Measurements from ENCODE around the gene TDRKH.

Gene TDRKH

GRCh38 chr1:151822404-151822803 is 32.1 kb upstream of the TDRKH start:
- DNase-seq (ENCODE audit: low read depth): peak; percentile 66

GRCh38 chr1:151820940-151821339 is 30.6 kb upstream of the TDRKH start:
- DNase-seq (ENCODE audit: low read depth): no peak

GRCh38 chr1:151819976-151820623 is 29.8 kb upstream of the TDRKH start:
- no peak for DNase-seq (ENCODE audit: low read depth)

GRCh38 chr1:151819227-151819835 is 29.0 kb upstream of the TDRKH start:
- no peak for DNase-seq (ENCODE audit: low read depth)

GRCh38 chr1:151817353-151817730 is 27.0 kb upstream of the TDRKH start:
- DNase-seq (ENCODE audit: low read depth): no peak

- no peak for DNase-seq (ENCODE audit: low read depth)
Observed at GRCh38 chr1:151816548-151817352, 26.4 kb upstream of the TDRKH start.

GRCh38 chr1:151815716-151816327 is 25.5 kb upstream of the TDRKH start:
- no peak for DNase-seq (ENCODE audit: low read depth)

- DNase-seq (ENCODE audit: low read depth): no peak
Observed at GRCh38 chr1:151814971-151815545, 24.8 kb upstream of the TDRKH start.

GRCh38 chr1:151814426-151814825 is 24.1 kb upstream of the TDRKH start:
- no peak for DNase-seq (ENCODE audit: low read depth)

- DNase-seq (ENCODE audit: low read depth): no peak
Observed at GRCh38 chr1:151813271-151813977, 23.1 kb upstream of the TDRKH start.

- no peak for DNase-seq (ENCODE audit: low read depth)
Observed at GRCh38 chr1:151811181-151811580, 20.9 kb upstream of the TDRKH start.

- no peak for DNase-seq (ENCODE audit: low read depth)
Observed at GRCh38 chr1:151809985-151810556, 19.8 kb upstream of the TDRKH start.

- no peak for DNase-seq (ENCODE audit: low read depth)
Observed at GRCh38 chr1:151809290-151809984, 19.1 kb upstream of the TDRKH start.

GRCh38 chr1:151807766-151808165 is 17.5 kb upstream of the TDRKH start:
- no peak for DNase-seq (ENCODE audit: low read depth)

- no peak for DNase-seq (ENCODE audit: low read depth)
Observed at GRCh38 chr1:151807131-151807530, 16.8 kb upstream of the TDRKH start.

- DNase-seq (ENCODE audit: low read depth): no peak
Observed at GRCh38 chr1:151806170-151806569, 15.9 kb upstream of the TDRKH start.

GRCh38 chr1:151805066-151805820 is 14.9 kb upstream of the TDRKH start, which contains the start of gene LINGO4:
Gene LINGO4, minus strand, starts transcription at chr1:151805419. Its CDS starts 2,715 bp downstream, at chr1:151802704.
- no peak for DNase-seq (ENCODE audit: low read depth)

GRCh38 chr1:151803915-151804314 is 13.6 kb upstream of the TDRKH start:
- DNase-seq (ENCODE audit: low read depth): no peak

- DNase-seq (ENCODE audit: low read depth): no peak
Observed at GRCh38 chr1:151803164-151803563, 12.9 kb upstream of the TDRKH start.

GRCh38 chr1:151802372-151802771 is 12.1 kb upstream of the TDRKH start:
- no peak for DNase-seq (ENCODE audit: low read depth)
